ENCODE results near the gene FHOD1. TPM values are rescaled to one million over a fixed set of nuclear protein-coding genes. Genes with fewer than 3 reads are reported as not detected.

The FHOD1 gene
- total and polyA plus RNA-seq, 10 donors: 45.6 to 304 (median 147) TPM

GRCh38 chr16:67259705-67260104, 12.4 kb upstream of the FHOD1 start:
- intact Hi-C loops (cut with DNase I; ENCODE audit: low total_unique reads): loop anchor here (10.0 kb wide), 1 partner anchor 145 kb away; no protein-coding TSS in a partner anchor
- DNase-seq: peak; percentile 62
- WGBS, 5 donors: 90 to 97% (median 94%) methylated on average over 12 of the region's 12 CpGs
- no peaks in the 10 kb centered on the region for H3K9me3 ChIP-seq
- TF ChIP-seq POLR2A (IDR thresholded peaks at IDR 0.05): no peak
- no peak for TF ChIP-seq POLR2AphosphoS5 (IDR thresholded peaks at IDR 0.05)
- no peak for TF ChIP-seq CTCF (IDR thresholded peaks at IDR 0.05 in 8 of 11, conservative IDR thresholded peaks at IDR 0.05 in 3 of 11)
- peak overlapping the region in 5 of 8 donors; percentile 57 to 88 (median 78) for H3K27ac ChIP-seq
- H3K4me1 ChIP-seq: peaks cover 0 to 38% (median 15%) of the 10 kb centered on the region in 6 donors
- peaks cover 0 to 7% (median 0%) of the 10 kb centered on the region in 7 donors for H3K27me3 ChIP-seq (replicated peaks in 1 of 7)
- no peak overlapping the region for H3K4me3 ChIP-seq
- H3K36me3 ChIP-seq: peaks cover 0 to 11% (median 0%) of the 10 kb centered on the region in 6 donors

DNA sequence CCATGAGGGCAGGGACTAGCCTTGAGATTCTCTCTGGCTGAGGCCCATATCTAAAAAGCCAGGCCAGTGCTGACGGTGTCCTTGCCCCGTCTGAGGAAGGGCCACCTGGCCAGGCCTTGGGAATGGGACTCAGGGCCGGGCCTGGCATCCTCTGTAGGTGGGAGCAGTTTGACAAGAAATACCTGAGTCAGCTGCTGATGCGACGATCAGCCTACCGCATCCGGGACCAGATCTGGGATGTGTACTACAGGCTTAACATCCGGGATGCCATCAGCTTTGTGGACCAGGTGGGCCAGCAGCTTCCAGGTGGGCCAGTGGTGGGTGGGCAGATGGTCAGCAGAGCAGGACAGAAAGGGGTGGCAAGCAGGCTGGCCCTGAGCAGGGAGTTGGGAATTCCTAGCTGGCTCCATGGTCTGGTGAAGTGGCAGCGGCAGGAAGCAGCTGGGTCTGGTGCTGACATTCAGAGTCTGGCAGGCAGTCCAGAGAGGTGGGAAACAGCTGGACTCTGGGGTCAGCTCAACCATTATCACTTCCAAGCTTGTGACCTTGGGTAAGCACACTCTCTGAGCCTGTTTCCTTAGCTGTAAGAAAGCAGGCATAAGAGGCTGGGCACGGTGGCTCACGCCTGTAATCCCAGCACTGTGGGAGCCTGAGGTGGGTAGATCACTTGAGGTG, 11.0 kb upstream of the FHOD1 start:
- 74 to 82% (median 79%) methylated on average over 7 to 11 of the region's 11 CpGs for WGBS, 5 donors
- Histone ChIP-seq H3K27ac (peak overlapping the region in 7 of 8 donors; percentile 23 to 88 (median 78)), H3K27me3 (replicated peaks in 1 of 7) (peaks cover 0 to 7% (median 0%) of the 10 kb centered on the region in 7 donors), H3K4me3 (peak overlapping the region in 1 of 8 donors; percentile 3), H3K4me1 (peaks cover 0 to 38% (median 17%) of the 10 kb centered on the region in 6 donors), H3K9me3 (no peaks in the 10 kb centered on the region), H3K36me3 (peaks cover 0 to 11% (median 0%) of the 10 kb centered on the region in 6 donors)
- peak; percentile 86 for DNase-seq
- TF ChIP-seq POLR2AphosphoS5 (IDR thresholded peaks at IDR 0.05) (peak; percentile 73 to 84 (median 73)), CTCF (IDR thresholded peaks at IDR 0.05 in 8 of 11, conservative IDR thresholded peaks at IDR 0.05 in 3 of 11) (no peak), POLR2A (IDR thresholded peaks at IDR 0.05) (no peak)
- intact Hi-C loops (cut with DNase I; ENCODE audit: low total_unique reads): no loop called here

GRCh38 chr16:67257486-67258160, 10.3 kb upstream of the FHOD1 start:
- H3K9me3 ChIP-seq: no peaks in the 10 kb centered on the region
- peaks cover 0 to 11% (median 0%) of the 10 kb centered on the region in 6 donors for H3K36me3 ChIP-seq
- peaks cover 0 to 4% (median 0%) of the 10 kb centered on the region in 7 donors for H3K27me3 ChIP-seq (replicated peaks in 1 of 7)
- H3K4me1 ChIP-seq: peaks cover 0 to 38% (median 17%) of the 10 kb centered on the region in 6 donors
- intact Hi-C loops (cut with DNase I; ENCODE audit: low total_unique reads): no loop called here
- peak; percentile 58 for DNase-seq
- 63 to 81% (median 70%) methylated on average over 4 of the region's 4 CpGs for WGBS, 5 donors
- H3K27ac ChIP-seq: peak overlapping the region in 6 of 8 donors; percentile 44 to 88 (median 78)
- TF ChIP-seq POLR2A (IDR thresholded peaks at IDR 0.05) (no peak), POLR2AphosphoS5 (IDR thresholded peaks at IDR 0.05) (no peak), CTCF (IDR thresholded peaks at IDR 0.05 in 8 of 11, conservative IDR thresholded peaks at IDR 0.05 in 3 of 11) (no peak)
- H3K4me3 ChIP-seq: no peak overlapping the region

Measured in spleen (tissue), 11 donors.